GM21528 (cell line): Measurements from ENCODE around the gene AK3.

ENCODE experiments used
- ATAC-seq: cut with Tn5 transposase; IDR thresholded peaks from one replicate; pipeline ENCODE4 v1.9.1; 2021; ENCODE audit warnings: mild to moderate bottlenecking, moderate library complexity; ENCODE audit not compliant: unreplicated experiment, low FRiP score

Gene AK3

DNA sequence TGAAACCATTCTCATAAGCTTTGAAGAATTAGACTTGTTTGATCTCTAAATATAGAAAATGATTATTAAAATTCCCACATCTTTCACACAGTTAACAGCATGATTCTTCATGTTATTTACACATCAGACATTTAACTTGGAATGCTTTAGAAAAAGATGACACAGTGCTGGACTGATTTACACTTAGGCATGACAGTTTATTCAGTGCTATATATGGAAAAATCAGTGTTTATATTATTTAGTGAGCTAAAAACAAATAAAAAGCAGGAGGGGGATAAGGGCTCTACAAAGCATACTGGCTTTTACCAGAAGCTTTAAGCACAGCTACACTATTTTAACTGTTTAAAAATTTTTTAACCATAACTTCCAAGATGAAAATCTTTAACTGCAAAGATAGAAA, 31.6 kb downstream of the AK3 start:
- no peak for ATAC-seq

GRCh38 chr9:4706971-4707622, 33.9 kb downstream of the AK3 start:
- no peak for ATAC-seq

GRCh38 chr9:4706021-4706420, 35.0 kb downstream of the AK3 start:
- no peak for ATAC-seq

- ATAC-seq = no peak
Observed at GRCh38 chr9:4704129-4704528, 36.9 kb downstream of the AK3 start.

DNA sequence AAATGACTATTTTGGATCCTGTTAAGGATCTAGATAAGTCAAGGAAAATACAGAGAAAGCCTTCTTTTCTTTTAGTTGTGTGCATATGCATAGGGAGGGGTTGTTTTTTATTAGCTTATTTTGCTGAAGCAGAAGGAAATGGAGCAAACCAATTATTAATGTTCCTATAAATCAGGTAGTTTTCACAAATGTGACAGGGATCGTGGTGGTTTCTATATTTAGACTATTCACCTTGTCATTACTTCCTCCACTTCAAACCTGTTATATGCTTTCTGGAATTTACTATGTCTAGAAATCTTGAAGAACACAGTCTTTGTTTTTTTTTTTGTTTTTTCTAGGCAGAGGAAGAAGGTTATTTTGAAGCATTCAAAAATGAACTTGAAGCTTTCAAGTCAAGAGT, 39.5 kb downstream of the AK3 start:
- ATAC-seq = no peak

DNA sequence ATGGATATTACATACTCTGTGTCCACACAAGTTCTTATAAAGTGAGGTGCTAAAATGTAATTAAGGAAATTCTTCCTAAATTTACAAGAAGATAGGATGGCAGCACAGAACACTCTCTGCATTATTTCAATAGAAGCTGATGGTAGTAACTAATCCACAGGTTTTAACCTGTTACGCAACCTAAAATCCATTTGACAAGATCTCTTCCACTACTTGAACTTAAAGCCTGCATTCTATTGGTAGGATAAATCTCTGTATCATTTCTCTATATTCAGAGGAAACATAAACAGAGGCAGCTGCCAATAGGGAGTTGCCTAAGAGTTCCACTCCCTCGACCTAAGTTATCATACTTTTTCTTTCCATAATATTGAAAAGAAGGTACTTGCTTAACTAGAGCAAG, 40.1 kb downstream of the AK3 start:
- ATAC-seq = no peak

DNA sequence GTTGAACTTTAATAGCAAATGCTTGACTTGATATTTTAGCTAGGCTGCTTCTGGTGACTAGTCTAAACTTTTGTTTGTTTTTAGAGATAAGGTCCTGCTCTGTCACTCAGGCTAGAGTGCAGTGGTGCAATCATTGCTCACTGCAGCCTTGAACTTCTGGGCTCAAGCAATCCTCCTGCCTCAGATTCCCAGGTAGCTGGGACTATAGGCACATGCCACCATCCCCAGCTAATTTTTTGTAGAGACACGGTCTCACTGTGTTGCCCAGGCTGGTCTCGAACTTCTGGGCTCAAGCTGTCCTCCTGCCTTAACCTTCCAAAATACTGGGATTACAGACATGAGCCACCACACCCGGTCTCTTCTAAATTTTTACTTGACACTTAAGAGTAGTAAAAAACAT, 40.9 kb downstream of the AK3 start:
- ATAC-seq = no peak

- ATAC-seq = no peak
Observed at GRCh38 chr9:4691795-4692194, 49.2 kb downstream of the AK3 start.

DNA sequence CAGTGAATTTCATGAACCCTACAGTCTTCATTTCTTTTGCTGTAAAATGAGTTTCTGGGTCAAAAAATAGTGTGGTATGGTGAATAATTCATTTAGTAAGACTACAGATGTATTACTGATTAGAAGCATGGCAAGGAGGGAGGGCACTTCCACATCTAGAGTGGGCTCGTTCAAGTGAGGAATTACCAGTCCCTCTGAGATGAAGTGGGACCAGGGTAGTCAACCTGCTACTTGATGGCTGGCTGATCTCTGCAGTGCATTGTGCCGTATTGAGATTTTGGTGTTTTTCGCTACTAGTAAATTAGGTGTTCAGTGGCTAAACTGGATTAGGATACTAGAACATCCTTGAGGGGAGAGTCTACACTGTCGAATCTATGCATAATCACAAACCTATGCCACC, 50.9 kb downstream of the AK3 start:
- peak; percentile 50 for ATAC-seq

- ATAC-seq = peak; percentile 62
Observed at GRCh38 chr9:4689687-4690104, 51.3 kb downstream of the AK3 start.

GRCh38 chr9:4689021-4689420, 52.0 kb downstream of the AK3 start:
- no peak for ATAC-seq

GRCh38 chr9:4686584-4686983, 54.4 kb downstream of the AK3 start:
- no peak for ATAC-seq

DNA sequence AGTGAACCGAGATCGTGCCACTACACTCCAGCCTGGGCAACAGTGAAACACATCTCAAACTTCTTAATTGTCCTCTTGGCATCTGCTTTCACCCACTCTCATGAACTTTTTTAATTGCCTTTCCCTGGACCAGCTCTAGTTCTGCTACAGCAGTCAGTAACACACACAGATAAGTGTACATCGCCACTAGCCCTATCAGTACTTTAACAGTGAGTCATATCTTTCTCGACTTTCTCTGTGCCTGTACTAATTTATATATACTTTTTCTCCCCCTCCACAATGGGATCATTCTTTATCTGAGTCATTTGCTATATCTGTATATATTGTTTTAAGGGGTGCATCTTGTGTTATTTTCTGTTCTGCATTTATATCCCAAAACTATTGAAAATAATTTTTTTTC, 54.9 kb downstream of the AK3 start:
- no peak for ATAC-seq

- no peak for ATAC-seq
Observed at GRCh38 chr9:4684820-4685219, 56.2 kb downstream of the AK3 start.

GRCh38 chr9:4680750-4681149, 60.3 kb downstream of the AK3 start:
- no peak for ATAC-seq

DNA sequence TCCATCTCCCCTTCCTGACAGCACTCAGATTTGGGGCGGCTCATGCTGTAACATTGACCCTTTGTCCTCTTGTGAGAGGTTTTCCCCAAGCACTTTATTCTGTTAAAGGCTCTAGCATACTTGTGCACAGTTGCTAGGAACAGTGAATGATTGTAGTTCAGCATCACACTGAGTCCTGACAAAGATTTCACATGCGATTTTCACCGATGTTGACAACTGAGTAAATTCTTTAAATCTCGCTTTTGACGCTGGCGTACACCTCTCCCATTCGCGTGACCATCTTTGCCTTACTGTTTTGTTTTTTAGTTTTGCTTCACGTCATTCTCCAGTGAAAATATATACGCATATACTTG, 60.9 kb downstream of the AK3 start:
- no peak for ATAC-seq

- peak; percentile 96 for ATAC-seq
Observed at GRCh38 chr9:4679268-4680172, 61.5 kb downstream of the AK3 start, which contains the start of gene CDC37L1. Gene CDC37L1 (plus strand): TSS chr9:4679569. CDS start chr9:4679768, 199 bp downstream.

GRCh38 chr9:4678679-4679267, 62.2 kb downstream of the AK3 start:
- peak; percentile 24 for ATAC-seq

DNA sequence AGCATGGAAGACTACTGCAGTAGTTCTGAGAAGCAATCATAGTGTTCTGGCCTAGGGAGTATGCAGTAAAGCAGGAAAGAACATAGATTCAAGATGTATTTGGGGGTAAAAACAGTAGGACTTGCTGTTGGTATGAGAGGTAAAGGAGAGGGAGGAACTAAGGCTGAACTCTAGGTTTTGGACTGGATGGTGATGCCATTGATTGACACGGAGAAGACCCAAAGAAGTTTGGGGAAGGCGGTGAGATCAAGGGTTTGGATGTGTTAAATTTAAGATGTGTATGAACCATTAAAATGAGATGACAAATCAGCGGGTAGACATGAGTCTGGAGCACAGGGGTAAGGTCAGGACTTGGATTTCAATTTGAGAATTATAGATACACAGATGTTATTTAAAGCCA, 63.6 kb downstream of the AK3 start:
- ATAC-seq = no peak

DNA sequence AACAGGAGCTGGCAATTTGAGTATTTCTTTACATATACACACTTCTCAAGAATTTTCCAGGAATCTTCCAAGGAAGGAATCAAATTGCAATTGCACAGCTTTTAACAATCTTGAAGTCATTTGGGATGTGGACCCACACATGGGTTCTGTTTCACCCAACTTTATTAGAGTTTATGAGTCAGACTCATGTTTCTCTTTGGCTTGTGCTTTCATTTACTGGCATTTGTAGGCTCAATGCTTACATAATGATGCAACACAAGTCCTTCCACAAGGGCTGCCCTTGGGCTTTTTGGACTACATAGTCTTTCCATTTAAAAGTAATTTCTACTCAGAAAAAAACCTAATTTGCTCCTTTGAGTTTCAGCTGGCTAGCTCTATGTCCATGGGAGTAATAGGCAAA, 66.2 kb downstream of the AK3 start:
- ATAC-seq = no peak

DNA sequence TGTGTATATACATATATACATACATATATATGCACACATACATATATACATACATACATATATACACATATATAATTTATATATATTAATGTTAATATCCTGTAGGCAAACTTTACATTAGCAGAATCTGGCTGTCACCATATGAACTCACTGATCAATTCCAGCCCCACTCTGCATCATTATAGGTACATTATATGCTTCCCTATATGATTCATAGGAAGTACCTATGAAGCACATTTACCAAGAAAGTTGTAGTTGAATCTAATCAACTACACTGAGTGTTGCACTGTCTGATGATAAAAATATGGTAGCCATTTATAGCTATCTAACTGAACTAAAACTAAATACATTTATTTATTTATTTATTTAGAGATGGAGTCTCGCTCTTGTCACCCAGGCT, 69.3 kb downstream of the AK3 start:
- no peak for ATAC-seq

- ATAC-seq = no peak
Observed at GRCh38 chr9:4670591-4670990, 70.4 kb downstream of the AK3 start.
